ENCODE measurements around the gene OR2Y1.
A peak's percentile ranks its signal among the peaks of the same experiment; 100 is the strongest.

The OR2Y1 gene

GRCh38 chr5:180736536-180736935 is 3.3 kb downstream of the OR2Y1 start:
- no peak overlapping the region for H3K4me3 ChIP-seq (ENCODE audit: low read depth, low read length)
- DNase-seq (ENCODE audit: low read depth) = no peak
- TF ChIP-seq CTCF (IDR thresholded peaks at IDR 0.05; ENCODE audit: low read depth, low read length, missing control alignments) = no peak

- DNase-seq (ENCODE audit: low read depth) = no peak
- H3K4me3 ChIP-seq (ENCODE audit: low read depth, low read length) = no peak overlapping the region
- no peak for TF ChIP-seq CTCF (IDR thresholded peaks at IDR 0.05; ENCODE audit: low read depth, low read length, missing control alignments)
Observed at GRCh38 chr5:180724944-180725343, 14.9 kb downstream of the OR2Y1 start.

GRCh38 chr5:180723936-180724335 is 15.9 kb downstream of the OR2Y1 start:
- no peak for DNase-seq (ENCODE audit: low read depth)
- H3K4me3 ChIP-seq (ENCODE audit: low read depth, low read length) = no peak overlapping the region
- TF ChIP-seq CTCF (IDR thresholded peaks at IDR 0.05; ENCODE audit: low read depth, low read length, missing control alignments) = no peak

- DNase-seq (ENCODE audit: low read depth) = no peak
- no peak overlapping the region for H3K4me3 ChIP-seq (ENCODE audit: low read depth, low read length)
- TF ChIP-seq CTCF (IDR thresholded peaks at IDR 0.05; ENCODE audit: low read depth, low read length, missing control alignments) = no peak
Observed at GRCh38 chr5:180720486-180720885, 19.4 kb downstream of the OR2Y1 start.

GRCh38 chr5:180719781-180720180 is 20.1 kb downstream of the OR2Y1 start:
- no peak for TF ChIP-seq CTCF (IDR thresholded peaks at IDR 0.05; ENCODE audit: low read depth, low read length, missing control alignments)
- no peak for DNase-seq (ENCODE audit: low read depth)
- H3K4me3 ChIP-seq (ENCODE audit: low read depth, low read length) = no peak overlapping the region

- peak; percentile 70 for TF ChIP-seq CTCF (IDR thresholded peaks at IDR 0.05; ENCODE audit: low read depth, low read length, missing control alignments)
- H3K4me3 ChIP-seq (ENCODE audit: low read depth, low read length) = no peak overlapping the region
- DNase-seq (ENCODE audit: low read depth) = peak; percentile 10
Observed at GRCh38 chr5:180718810-180719453, 20.9 kb downstream of the OR2Y1 start.

- H3K4me3 ChIP-seq (ENCODE audit: low read depth, low read length) = no peak overlapping the region
- DNase-seq (ENCODE audit: low read depth) = no peak
- no peak for TF ChIP-seq CTCF (IDR thresholded peaks at IDR 0.05; ENCODE audit: low read depth, low read length, missing control alignments)
Observed at GRCh38 chr5:180717989-180718388, 21.9 kb downstream of the OR2Y1 start.
